Measurements from ENCODE around the gene ST6GAL1. TPM values are rescaled to one million over a fixed set of nuclear protein-coding genes. Genes with fewer than 3 reads are reported as not detected.
A peak's percentile ranks its signal among the peaks of the same experiment; 100 is the strongest.
"Not testable (repeated sequence)": the region's sequence is repeated elsewhere in the genome, so short reads cannot be mapped to it uniquely, and the experiment has no call there.

Gene ST6GAL1
- total and polyA plus RNA-seq, 11 donors: 19.4 to 120 (median 69.9) TPM

DNA sequence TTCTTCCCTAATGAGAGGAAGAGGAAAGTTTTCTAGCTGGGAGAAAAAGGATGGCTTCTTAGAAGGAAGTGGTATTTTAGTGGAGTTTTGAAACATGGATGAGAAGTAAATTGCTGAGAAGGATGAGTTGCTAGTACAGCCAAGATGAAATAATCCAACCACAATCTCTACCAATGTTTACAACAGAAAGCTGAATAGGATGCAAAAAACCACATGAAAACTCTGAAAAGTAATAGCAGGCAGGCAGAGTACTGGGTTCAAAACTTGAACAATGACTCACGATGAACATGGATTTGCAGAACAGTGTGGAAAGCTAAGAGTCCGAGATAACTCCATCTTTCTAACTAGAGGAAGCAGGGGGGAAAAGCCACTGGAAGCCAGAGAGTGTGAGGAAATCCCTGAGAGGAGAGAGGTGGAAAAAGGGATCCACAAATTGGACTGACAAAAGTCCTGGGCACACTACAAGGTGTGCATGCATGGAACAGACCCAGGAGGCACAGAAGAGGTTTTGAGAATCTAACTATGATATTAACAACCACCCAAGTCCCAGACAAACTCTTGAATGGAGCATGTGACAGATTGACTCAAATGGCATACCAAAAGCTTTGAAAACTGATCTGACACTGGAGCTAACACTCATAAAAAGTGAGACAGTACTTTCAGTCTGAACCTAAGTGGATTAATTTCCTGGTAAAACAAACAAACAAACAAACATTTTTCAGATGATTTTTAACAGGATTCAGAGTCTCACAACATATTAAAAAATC, 76.7 kb downstream of the ST6GAL1 start:
- Histone ChIP-seq H3K4me1 (peaks cover 0 to 48% (median 7%) of the 10 kb centered on the region in 12 donors), H3K27ac (peak overlapping the region in 1 of 12 donors; percentile 53), H3K36me3 (peaks cover 0 to 3% (median 0%) of the 10 kb centered on the region in 9 donors), H3K27me3 (no peaks in the 10 kb centered on the region), H3K9me3 (peaks cover 0 to 15% (median 0%) of the 10 kb centered on the region in 12 donors), H3K4me3 (no peak overlapping the region)
- 77 to 84% (median 81%) methylated on average over 2 of the region's 2 CpGs for whole genome bisulfite sequencing, 4 donors
- ATAC-seq (peak in 1 of 4 donors; percentile 12), DNase-seq (no peak)
- TF ChIP-seq, protein P1, sequence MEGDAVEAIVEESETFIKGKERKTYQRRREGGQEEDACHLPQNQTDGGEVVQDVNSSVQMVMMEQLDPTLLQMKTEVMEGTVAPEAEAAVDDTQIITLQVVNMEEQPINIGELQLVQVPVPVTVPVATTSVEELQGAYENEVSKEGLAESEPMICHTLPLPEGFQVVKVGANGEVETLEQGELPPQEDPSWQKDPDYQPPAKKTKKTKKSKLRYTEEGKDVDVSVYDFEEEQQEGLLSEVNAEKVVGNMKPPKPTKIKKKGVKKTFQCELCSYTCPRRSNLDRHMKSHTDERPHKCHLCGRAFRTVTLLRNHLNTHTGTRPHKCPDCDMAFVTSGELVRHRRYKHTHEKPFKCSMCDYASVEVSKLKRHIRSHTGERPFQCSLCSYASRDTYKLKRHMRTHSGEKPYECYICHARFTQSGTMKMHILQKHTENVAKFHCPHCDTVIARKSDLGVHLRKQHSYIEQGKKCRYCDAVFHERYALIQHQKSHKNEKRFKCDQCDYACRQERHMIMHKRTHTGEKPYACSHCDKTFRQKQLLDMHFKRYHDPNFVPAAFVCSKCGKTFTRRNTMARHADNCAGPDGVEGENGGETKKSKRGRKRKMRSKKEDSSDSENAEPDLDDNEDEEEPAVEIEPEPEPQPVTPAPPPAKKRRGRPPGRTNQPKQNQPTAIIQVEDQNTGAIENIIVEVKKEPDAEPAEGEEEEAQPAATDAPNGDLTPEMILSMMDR (IDR thresholded peaks at IDR 0.05): no peak
- TF ChIP-seq POLR2A (IDR thresholded peaks at IDR 0.05): no peak
- intact Hi-C loops (cut with DNase I): loop anchor here in 1 of 10 donors (10.0 kb wide), 1 partner anchor 152 kb away; no protein-coding TSS in a partner anchor

DNA sequence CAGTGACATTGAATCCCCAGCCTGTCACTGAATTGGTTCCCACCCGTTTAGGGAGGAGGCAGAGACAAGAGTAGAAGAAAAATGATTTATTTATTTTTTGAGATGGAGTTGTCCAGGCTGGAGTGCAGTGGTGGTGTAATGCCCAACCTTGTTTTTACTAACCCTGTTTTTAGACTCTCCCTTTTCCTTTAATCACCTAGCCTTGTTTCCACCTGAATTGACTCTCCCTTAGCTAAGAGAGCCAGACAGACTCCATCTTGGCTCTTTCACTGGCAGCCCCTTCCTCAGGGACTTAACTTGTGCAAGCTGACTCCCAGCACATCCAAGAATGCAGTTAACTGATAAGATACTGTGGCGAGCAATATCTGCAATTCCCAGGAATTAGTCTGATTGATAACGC, 80.1 kb downstream of the ST6GAL1 start:
- Histone ChIP-seq H3K4me1 (peaks cover 0 to 70% (median 32%) of the 10 kb centered on the region in 12 donors), H3K9me3 (peaks cover 0 to 12% (median 0%) of the 10 kb centered on the region in 12 donors)
- H3K4me3 ChIP-seq, DNase-seq, H3K27ac ChIP-seq, H3K36me3 ChIP-seq, ATAC-seq, H3K27me3 ChIP-seq: not testable (repeated sequence)
- WGBS, 4 donors: 58 to 67% (median 63%) methylated on average over 3 of the region's 3 CpGs
- intact Hi-C loops (cut with DNase I): loop anchor here in 1 of 10 donors (10.0 kb wide), 1 partner anchor 76 kb away; the partner anchor contains the start of gene ST6GAL1

DNA sequence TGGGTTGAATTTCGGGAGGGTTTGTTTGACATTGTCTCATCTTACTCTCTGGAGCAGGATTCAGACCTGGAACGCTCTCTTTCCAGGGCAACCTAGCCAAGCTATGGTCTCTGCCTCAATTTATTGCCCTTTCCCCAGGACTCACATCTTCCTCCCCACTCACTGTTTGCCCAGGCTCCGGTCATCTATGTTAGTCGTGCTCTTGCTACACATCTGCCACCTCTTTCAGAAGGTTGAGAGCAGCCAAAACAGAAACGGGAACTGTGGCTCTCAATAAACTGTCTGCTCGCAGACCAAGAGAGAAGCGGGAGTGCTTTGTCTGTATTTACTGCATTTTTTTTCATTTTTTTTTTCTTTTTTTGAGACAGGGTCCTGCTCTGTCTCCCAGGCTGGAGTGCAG, 81.6 kb downstream of the ST6GAL1 start:
- Histone ChIP-seq H3K9me3 (peaks cover 0 to 12% (median 0%) of the 10 kb centered on the region in 12 donors), H3K4me3 (no peak overlapping the region), H3K27ac (peak overlapping the region in 9 of 12 donors; percentile 18 to 85 (median 61)), H3K4me1 (peaks cover 0 to 67% (median 36%) of the 10 kb centered on the region in 12 donors), H3K36me3 (peaks cover 0 to 3% (median 0%) of the 10 kb centered on the region in 9 donors), H3K27me3 (no peaks in the 10 kb centered on the region)
- no peak for DNase-seq
- peak in 3 of 4 donors; percentile 5 to 33 (median 20) for ATAC-seq
- 83 to 87% (median 84%) methylated on average over 7 of the region's 7 CpGs for WGBS, 4 donors
- intact Hi-C loops (cut with DNase I): loop anchor here in 1 of 10 donors (10.0 kb wide), 1 partner anchor 77 kb away; the partner anchor contains the start of gene ST6GAL1
- no peak for TF ChIP-seq POLR2A (IDR thresholded peaks at IDR 0.05)
- TF ChIP-seq, protein P1 (IDR thresholded peaks at IDR 0.05): no peak

DNA sequence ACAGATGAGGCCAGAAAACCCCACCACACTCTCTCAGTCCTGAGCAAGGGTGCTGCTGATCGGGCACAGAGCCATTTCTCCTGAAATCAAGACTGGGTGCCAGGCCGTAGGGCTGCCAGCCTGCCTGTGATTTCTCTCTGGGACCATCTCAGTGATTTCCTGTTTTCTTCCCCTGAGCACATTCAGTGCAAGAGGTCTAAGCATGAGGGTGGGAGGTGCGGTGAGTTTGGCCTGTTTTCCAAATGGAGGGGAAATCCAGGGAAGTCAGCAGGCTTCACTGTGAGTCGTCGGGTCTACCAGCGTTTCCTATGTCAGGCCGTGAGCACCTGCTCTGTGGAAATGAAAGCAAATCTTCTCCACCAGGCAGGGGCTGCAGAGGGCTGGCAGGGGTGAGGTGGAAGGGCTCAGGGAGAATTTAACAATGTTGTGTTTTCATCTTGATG, 82.3 kb downstream of the ST6GAL1 start:
- intact Hi-C loops (cut with DNase I): loop anchor here in 1 of 10 donors (10.0 kb wide), 1 partner anchor 78 kb away; the partner anchor contains the start of gene ST6GAL1
- 25 to 30% (median 26%) methylated on average over 7 of the region's 7 CpGs for WGBS, 4 donors
- Histone ChIP-seq H3K9me3 (peaks cover 0 to 11% (median 0%) of the 10 kb centered on the region in 12 donors), H3K27me3 (no peaks in the 10 kb centered on the region), H3K27ac (peak overlapping the region in 10 of 12 donors; percentile 18 to 85 (median 59)), H3K4me3 (peak overlapping the region in 1 of 12 donors; percentile 22), H3K36me3 (peaks cover 0 to 3% (median 0%) of the 10 kb centered on the region in 9 donors), H3K4me1 (peaks cover 0 to 67% (median 42%) of the 10 kb centered on the region in 12 donors)
- no peak for TF ChIP-seq POLR2A (IDR thresholded peaks at IDR 0.05)
- DNase-seq (peak in 2 of 5 donors; percentile 44 to 51), ATAC-seq (peak; percentile 23 to 74 (median 62))

All from heart left ventricle (tissue), 16 donors.